ENCODE data around the gene BPIFB2. TPM values are rescaled to one million over a fixed set of nuclear protein-coding genes. Genes with fewer than 3 reads are reported as not detected.

The BPIFB2 gene
- polyA plus RNA-seq, 1 donor from 2014 or later, result not detected

- no peaks in the 10 kb centered on the region for H3F3A ChIP-seq (ENCODE audit: insufficient read depth, low read length, poor library complexity, severe bottlenecking)
- no peaks in the 10 kb centered on the region for H4K20me1 ChIP-seq (ENCODE audit: insufficient read depth)
- H3K4me3 ChIP-seq (ENCODE audit: low read length), result no peak overlapping the region
- H3K9me3 ChIP-seq (ENCODE audit: low read length), result no peaks in the 10 kb centered on the region
- no peaks in the 10 kb centered on the region for H3K36me3 ChIP-seq (ENCODE audit: insufficient read depth, low read length)
- H3K9me2 ChIP-seq (ENCODE audit: insufficient read depth, low read length), result no peaks in the 10 kb centered on the region
- TF ChIP-seq SMC3 (conservative IDR thresholded peaks at IDR 0.05; ENCODE audit: poor library complexity) (no peak), POLR2AphosphoS5 (IDR thresholded peaks at IDR 0.05) (no peak), REST (IDR thresholded peaks at IDR 0.05; ENCODE audit: borderline replicate concordance) (no peak), RAD21 (conservative IDR thresholded peaks at IDR 0.05) (no peak)
- TF ChIP-seq, protein P1, sequence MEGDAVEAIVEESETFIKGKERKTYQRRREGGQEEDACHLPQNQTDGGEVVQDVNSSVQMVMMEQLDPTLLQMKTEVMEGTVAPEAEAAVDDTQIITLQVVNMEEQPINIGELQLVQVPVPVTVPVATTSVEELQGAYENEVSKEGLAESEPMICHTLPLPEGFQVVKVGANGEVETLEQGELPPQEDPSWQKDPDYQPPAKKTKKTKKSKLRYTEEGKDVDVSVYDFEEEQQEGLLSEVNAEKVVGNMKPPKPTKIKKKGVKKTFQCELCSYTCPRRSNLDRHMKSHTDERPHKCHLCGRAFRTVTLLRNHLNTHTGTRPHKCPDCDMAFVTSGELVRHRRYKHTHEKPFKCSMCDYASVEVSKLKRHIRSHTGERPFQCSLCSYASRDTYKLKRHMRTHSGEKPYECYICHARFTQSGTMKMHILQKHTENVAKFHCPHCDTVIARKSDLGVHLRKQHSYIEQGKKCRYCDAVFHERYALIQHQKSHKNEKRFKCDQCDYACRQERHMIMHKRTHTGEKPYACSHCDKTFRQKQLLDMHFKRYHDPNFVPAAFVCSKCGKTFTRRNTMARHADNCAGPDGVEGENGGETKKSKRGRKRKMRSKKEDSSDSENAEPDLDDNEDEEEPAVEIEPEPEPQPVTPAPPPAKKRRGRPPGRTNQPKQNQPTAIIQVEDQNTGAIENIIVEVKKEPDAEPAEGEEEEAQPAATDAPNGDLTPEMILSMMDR (IDR thresholded peaks at IDR 0.05; ENCODE audit: poor library complexity, severe bottlenecking), result no peak
- no peaks in the 10 kb centered on the region for H3K27me3 ChIP-seq (ENCODE audit: insufficient read depth, low read depth, low read length)
- H2AFZ ChIP-seq (ENCODE audit: low read depth, low read length), result no peak overlapping the region
- H3K27ac ChIP-seq (ENCODE audit: low read length), result no peak overlapping the region
- H3K9ac ChIP-seq (ENCODE audit: low read length), result no peak overlapping the region
- H3K4me2 ChIP-seq (ENCODE audit: low read length), result no peak overlapping the region
- no peaks in the 10 kb centered on the region for H3K79me2 ChIP-seq (replicated peaks; ENCODE audit: insufficient read depth, low read length)
These were observed 26.5 kb upstream of the BPIFB2 start for GRCh38 chr20:32980990-32981389.

DNA sequence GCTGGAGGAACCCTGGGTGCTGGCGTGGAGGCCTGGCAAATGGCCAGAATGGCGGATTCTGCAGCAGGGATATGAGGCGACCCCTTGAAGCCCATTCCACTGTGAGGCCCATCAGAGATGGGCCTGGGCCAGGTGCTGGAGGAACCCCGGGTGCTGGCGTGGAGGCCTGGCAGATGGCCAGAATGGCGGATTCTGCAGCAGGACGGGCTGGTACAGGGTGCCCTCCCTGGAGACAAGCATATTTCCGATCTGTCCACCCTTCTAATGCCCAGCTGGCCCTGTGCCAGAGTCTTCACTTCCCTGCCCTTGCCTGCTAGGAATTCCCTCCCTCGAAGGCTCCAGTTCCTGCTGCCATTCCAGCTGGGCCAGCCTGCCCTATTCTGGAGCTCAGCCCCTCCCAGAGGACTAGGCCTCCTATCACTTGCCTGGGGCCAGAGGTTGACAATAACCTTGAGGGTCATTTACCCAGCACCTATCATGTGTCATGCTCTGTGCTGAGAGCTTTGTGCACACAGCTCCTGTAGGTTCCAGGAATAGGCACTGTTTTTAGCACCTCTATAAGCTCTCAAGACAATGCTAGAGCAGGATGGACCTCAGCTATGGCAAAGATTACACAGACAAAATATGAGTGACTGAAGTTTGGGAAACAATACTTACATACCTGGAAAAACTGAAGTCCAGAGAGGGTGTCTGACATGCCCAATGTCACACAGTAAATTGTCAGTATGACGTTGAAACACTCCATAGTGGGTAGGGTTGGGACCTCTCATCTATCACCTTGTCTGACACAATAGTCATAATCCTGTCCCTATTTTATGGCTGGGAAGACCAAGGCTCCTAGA, 24.7 kb upstream of the BPIFB2 start:
- Histone ChIP-seq H2AFZ (ENCODE audit: low read depth, low read length) (no peak overlapping the region), H3K27me3 (ENCODE audit: insufficient read depth, low read depth, low read length) (no peaks in the 10 kb centered on the region), H3K9ac (ENCODE audit: low read length) (no peak overlapping the region), H3F3A (ENCODE audit: insufficient read depth, low read length, poor library complexity, severe bottlenecking) (no peaks in the 10 kb centered on the region), H4K20me1 (ENCODE audit: insufficient read depth) (no peaks in the 10 kb centered on the region), H3K9me2 (ENCODE audit: insufficient read depth, low read length) (no peaks in the 10 kb centered on the region), H3K27ac (ENCODE audit: low read length) (no peak overlapping the region), H3K4me2 (ENCODE audit: low read length) (no peak overlapping the region), H3K9me3 (ENCODE audit: low read length) (no peaks in the 10 kb centered on the region), H3K79me2 (replicated peaks; ENCODE audit: insufficient read depth, low read length) (no peaks in the 10 kb centered on the region), H3K36me3 (ENCODE audit: insufficient read depth, low read length) (no peaks in the 10 kb centered on the region), H3K4me3 (ENCODE audit: low read length) (no peak overlapping the region)
- TF ChIP-seq SMC3 (conservative IDR thresholded peaks at IDR 0.05; ENCODE audit: poor library complexity), result no peak
- no peak for TF ChIP-seq REST (IDR thresholded peaks at IDR 0.05; ENCODE audit: borderline replicate concordance)
- TF ChIP-seq MXI1 (conservative IDR thresholded peaks at IDR 0.05; ENCODE audit: poor library complexity, severe bottlenecking), result no peak
- TF ChIP-seq RAD21 (conservative IDR thresholded peaks at IDR 0.05), result no peak
- TF ChIP-seq POLR2AphosphoS5 (IDR thresholded peaks at IDR 0.05), result no peak
- no peak for TF ChIP-seq EZH2 (IDR thresholded peaks at IDR 0.05; ENCODE audit: borderline replicate concordance, insufficient read depth, low read length, poor library complexity, severe bottlenecking)
- TF ChIP-seq EP300 (conservative IDR thresholded peaks at IDR 0.05; ENCODE audit: poor library complexity, severe bottlenecking), result no peak
- TF ChIP-seq, protein P1 (IDR thresholded peaks at IDR 0.05; ENCODE audit: poor library complexity, severe bottlenecking), result no peak
- no peak for TF ChIP-seq TAF1 (IDR thresholded peaks at IDR 0.05; ENCODE audit: low read depth)

Measured in neural cell (in vitro differentiated cells).